ENCODE data around the gene AKAP10.

DNA sequence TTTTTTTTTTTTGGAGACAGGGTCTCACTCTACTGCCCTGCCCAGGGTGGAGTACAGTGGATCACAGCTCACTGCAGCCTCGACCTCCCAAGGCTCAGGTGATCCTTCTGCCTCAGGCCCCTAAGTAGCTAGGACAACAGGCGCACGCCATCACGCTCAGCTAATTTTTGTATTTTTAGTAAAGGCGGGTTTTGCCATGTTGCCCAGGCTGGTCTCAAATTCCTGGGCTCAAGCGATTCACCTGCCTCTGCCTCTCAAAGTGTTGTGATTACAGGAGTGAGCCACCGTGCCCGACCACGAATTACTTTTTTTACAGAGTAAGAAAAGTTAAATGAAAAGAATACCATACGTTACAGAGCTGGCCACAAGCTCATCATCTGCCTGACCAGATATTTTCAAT is 38.9 kb downstream of the AKAP10 start:
- TF ChIP-seq POLR2A (IDR thresholded peaks at IDR 0.05) (no peak), POLR2AphosphoS5 (IDR thresholded peaks at IDR 0.05) (no peak), EP300 (IDR thresholded peaks at IDR 0.05; ENCODE audit: low read depth) (no peak)
- TF ChIP-seq, protein P1, sequence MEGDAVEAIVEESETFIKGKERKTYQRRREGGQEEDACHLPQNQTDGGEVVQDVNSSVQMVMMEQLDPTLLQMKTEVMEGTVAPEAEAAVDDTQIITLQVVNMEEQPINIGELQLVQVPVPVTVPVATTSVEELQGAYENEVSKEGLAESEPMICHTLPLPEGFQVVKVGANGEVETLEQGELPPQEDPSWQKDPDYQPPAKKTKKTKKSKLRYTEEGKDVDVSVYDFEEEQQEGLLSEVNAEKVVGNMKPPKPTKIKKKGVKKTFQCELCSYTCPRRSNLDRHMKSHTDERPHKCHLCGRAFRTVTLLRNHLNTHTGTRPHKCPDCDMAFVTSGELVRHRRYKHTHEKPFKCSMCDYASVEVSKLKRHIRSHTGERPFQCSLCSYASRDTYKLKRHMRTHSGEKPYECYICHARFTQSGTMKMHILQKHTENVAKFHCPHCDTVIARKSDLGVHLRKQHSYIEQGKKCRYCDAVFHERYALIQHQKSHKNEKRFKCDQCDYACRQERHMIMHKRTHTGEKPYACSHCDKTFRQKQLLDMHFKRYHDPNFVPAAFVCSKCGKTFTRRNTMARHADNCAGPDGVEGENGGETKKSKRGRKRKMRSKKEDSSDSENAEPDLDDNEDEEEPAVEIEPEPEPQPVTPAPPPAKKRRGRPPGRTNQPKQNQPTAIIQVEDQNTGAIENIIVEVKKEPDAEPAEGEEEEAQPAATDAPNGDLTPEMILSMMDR (IDR thresholded peaks at IDR 0.05) = no peak
